ENCODE measurements around the gene IQCM.

DNA sequence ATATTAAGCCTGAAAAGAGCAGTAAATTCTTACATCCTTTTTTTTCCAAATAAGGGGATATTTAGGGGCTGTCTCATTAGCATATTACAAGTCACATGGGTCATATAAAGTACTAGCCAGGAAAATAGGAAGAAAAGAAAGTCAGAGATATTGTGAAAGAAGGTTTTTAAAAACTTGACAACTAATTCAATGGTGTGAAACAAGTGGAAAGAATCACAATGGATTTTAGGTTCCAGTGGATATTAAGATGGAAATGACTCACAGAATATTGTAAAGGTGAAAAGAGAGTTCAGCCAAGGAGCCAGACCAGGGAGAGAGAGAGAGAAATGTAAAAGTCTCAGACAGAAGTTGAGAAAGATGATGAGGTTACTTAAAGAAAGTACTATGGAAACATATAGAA is 297.2 kb downstream of the IQCM start:
- TF ChIP-seq, protein P1, sequence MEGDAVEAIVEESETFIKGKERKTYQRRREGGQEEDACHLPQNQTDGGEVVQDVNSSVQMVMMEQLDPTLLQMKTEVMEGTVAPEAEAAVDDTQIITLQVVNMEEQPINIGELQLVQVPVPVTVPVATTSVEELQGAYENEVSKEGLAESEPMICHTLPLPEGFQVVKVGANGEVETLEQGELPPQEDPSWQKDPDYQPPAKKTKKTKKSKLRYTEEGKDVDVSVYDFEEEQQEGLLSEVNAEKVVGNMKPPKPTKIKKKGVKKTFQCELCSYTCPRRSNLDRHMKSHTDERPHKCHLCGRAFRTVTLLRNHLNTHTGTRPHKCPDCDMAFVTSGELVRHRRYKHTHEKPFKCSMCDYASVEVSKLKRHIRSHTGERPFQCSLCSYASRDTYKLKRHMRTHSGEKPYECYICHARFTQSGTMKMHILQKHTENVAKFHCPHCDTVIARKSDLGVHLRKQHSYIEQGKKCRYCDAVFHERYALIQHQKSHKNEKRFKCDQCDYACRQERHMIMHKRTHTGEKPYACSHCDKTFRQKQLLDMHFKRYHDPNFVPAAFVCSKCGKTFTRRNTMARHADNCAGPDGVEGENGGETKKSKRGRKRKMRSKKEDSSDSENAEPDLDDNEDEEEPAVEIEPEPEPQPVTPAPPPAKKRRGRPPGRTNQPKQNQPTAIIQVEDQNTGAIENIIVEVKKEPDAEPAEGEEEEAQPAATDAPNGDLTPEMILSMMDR (IDR thresholded peaks at IDR 0.05): no peak
- TF ChIP-seq POLR2A (IDR thresholded peaks at IDR 0.05): no peak
